Kidney epithelial cell (primary cell): ENCODE data around the gene STXBP5. TPM values are rescaled to one million over a fixed set of nuclear protein-coding genes. Genes with fewer than 3 reads are reported as not detected.

Experiments
- DNase-seq: peaks from one replicate; pipeline ENCODE4 v3.0.0-alpha.2; 2010; ENCODE audit warnings: low read depth
- H3K27me3 ChIP-seq: 2 replicates; pipeline ENCODE4 v1.6.0; 2011; ENCODE audit warnings: low read length; ENCODE audit not compliant: control insufficient read depth, insufficient read depth
- H3K36me3 ChIP-seq: 2 replicates; pipeline ENCODE4 v1.5.1; 2011; ENCODE audit warnings: low read length; ENCODE audit not compliant: control insufficient read depth, insufficient read depth
- H3K4me3 ChIP-seq: 2 replicates; pipeline ENCODE4 v1.5.1; 2011; ENCODE audit warnings: low read depth, mild to moderate bottlenecking, control low read depth, low read length
- total RNA-seq: library from RNA; depleted of rRNA; stranded (reverse); fragments of >200 nt; gene quantifications from 2 replicates; pipeline ENCODE4 v1.2.3, GENCODE V29; 2015
- TF ChIP-seq, protein P1 (sequence below): IDR thresholded peaks from 2 replicates; pipeline ENCODE4 v1.5.1; 2011; ENCODE audit warnings: mild to moderate bottlenecking, moderate library complexity, low read length, control low read depth, inconsistent platforms; ENCODE audit not compliant: insufficient read depth, poor library complexity, severe bottlenecking

The STXBP5 gene
- total RNA-seq, 1 donor from 2014 or later: 15.8 TPM

DNA sequence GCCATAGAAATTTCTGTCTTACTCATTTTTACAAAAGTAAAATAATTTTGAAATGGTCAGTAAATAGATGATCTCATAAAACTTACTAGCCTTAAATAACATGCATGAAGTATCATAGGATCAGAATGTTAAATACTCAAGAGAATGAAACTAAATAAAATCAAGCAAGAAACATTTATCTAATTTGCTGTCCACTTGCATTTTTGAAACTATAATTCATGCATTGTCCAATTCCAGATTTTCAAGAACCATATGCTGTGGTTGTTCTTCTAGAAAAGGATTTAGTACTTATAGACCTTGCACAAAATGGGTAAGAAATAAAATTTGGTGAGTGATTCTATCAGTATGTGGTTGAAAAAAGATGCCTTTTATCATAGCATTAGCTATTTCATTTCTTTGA, 107.0 kb downstream of the STXBP5 start:
- TF ChIP-seq, protein P1, sequence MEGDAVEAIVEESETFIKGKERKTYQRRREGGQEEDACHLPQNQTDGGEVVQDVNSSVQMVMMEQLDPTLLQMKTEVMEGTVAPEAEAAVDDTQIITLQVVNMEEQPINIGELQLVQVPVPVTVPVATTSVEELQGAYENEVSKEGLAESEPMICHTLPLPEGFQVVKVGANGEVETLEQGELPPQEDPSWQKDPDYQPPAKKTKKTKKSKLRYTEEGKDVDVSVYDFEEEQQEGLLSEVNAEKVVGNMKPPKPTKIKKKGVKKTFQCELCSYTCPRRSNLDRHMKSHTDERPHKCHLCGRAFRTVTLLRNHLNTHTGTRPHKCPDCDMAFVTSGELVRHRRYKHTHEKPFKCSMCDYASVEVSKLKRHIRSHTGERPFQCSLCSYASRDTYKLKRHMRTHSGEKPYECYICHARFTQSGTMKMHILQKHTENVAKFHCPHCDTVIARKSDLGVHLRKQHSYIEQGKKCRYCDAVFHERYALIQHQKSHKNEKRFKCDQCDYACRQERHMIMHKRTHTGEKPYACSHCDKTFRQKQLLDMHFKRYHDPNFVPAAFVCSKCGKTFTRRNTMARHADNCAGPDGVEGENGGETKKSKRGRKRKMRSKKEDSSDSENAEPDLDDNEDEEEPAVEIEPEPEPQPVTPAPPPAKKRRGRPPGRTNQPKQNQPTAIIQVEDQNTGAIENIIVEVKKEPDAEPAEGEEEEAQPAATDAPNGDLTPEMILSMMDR: no peak
- no peak for DNase-seq

DNA sequence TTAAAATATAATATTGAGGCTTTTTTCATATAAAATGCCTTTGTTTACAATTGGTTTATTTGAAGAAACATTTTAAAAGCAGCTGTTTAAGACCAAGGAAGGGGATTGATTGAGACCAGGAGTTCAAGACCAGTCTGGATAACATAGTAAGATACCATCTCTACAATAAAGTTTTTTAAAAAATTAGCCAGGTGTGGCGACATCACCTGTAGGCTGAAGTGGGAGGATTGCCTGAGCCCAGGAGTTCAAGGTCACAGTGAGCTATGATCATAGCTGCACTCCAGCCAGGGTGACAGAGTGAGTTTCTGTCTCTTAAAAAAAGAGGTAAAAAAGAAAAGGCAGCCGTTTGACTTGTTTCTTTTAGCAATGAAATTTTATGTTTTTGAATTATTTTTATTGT, 117.0 kb downstream of the STXBP5 start:
- no peak for DNase-seq
- Histone ChIP-seq H3K36me3 (no peaks in the 10 kb centered on the region), H3K27me3 (no peaks in the 10 kb centered on the region), H3K4me3 (no peak overlapping the region)
- TF ChIP-seq, protein P1: no peak

More for the DNA sequence above, 107.0 kb downstream of the STXBP5 start:
- H3K36me3 ChIP-seq: no peaks in the 10 kb centered on the region
- H3K4me3 ChIP-seq: no peak overlapping the region
- no peaks in the 10 kb centered on the region for H3K27me3 ChIP-seq

DNA sequence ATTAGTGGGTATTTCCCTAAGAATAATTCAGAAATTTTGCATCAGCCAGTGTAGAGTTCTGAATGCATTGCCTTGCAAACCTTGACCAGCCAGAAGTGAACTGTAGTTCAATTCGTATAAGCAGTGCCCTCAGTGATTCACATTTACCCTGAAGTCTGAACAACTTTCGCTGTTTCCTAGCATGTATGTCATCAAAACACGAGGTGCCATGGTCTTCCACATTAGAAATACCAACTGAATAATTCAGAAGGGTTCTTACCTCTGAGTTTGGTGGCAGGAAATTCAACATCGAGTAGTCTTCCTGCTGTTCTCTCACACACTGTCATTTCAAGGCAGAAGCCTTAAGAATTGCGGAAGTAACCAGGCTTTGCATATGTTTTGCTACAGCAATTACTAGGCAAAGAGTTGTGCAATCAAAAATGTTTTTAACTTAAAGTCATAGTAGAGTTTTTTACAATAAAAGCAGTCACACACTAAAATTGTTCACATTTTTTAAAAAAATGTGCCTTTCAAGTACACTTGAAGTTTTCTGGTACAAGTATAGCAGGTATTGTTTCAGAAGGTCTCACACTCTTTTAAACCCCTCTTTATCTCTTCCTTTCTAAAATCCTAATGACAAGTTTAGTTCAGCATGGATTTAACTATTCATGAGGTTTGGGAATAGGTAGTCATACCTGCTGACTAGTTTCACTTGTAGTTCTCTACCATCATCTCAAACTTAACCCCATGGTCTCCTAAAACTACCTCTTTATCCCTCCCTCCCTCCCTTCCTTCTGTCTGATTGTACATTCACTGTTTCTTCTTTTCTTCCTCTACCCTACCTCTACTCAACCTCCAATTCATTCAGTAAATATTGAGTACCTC, 118.3 kb downstream of the STXBP5 start:
- Histone ChIP-seq H3K4me3 (no peak overlapping the region), H3K27me3 (no peaks in the 10 kb centered on the region), H3K36me3 (no peaks in the 10 kb centered on the region)
- TF ChIP-seq, protein P1: no peak
- DNase-seq: no peak

DNA sequence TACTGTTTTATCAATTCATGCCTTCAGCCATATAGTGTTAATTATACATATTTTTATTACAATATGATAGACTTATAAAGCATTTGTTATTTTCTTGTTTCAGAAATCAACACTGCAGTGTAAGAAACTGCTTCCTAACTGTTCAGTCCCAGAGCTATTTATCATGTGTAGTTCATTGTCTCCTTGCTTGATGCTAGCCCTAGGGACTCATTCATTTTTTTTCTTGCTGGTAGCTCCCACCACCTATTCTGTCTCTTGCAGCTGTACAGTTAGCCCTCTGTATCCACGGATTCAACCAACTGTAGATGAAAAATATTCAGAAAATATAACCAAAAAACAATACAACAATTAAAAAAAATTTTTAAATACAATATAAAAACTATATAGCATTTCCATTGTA, 121.3 kb downstream of the STXBP5 start:
- TF ChIP-seq, protein P1: no peak
- no peak overlapping the region for H3K4me3 ChIP-seq
- H3K27me3 ChIP-seq: no peaks in the 10 kb centered on the region
- no peaks in the 10 kb centered on the region for H3K36me3 ChIP-seq
- no peak for DNase-seq

DNA sequence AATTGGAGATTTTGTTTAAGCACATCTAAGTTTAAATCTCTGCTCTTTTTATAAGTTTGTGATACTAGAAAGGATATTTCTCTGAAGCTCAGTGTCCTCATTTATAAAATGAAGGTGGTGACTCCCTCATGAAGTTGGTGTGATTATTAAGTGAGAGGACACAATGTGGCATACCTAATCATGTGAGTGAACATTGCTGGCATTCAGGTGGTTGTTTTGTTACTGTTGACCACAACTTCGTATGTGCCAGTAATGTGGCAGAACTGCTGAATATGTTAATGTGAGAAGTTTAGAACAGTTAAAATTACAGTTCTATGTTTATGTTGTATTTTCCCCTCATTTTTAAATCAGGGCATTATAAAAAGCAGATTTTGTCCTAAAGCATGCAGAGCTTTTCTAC, 127.2 kb downstream of the STXBP5 start:
- H3K27me3 ChIP-seq: no peaks in the 10 kb centered on the region
- no peak for DNase-seq
- TF ChIP-seq, protein P1: no peak
- H3K4me3 ChIP-seq: no peak overlapping the region
- no peaks in the 10 kb centered on the region for H3K36me3 ChIP-seq

DNA sequence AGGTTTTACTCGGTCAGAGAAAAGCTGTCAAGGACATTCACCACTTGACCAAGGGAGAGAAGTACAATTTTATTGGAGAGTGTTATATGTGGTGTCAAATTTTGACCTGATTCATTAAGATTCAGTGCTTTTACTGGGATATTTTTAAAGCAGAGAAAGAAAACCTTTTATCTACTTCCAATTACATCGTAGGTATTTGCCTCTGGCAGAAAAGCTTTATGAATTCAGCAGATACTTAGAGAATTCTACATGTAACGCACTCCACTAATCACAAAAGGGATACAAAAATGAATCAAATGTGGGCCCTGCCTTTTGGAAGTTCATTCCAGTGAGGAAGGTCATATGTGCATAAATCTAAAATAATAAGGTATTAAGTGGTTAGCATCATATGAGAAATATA, 133.7 kb downstream of the STXBP5 start:
- TF ChIP-seq, protein P1: no peak
- no peak for DNase-seq
- Histone ChIP-seq H3K4me3 (no peak overlapping the region), H3K36me3 (no peaks in the 10 kb centered on the region), H3K27me3 (no peaks in the 10 kb centered on the region)
